Right lobe of liver (tissue), 4 donors: Measurements from ENCODE around the gene RUBCN.

Experiments
- CTCF ChIP-seq, 4 donors: fragments of 200-600 bp in 3 of 4; fragments of 450-650 bp in 1 of 4; IDR thresholded peaks; one replicate each; pipeline versions ENCODE4 v1.5.1 to v1.8.0; 2016 to 2022; ENCODE audit warnings: antibody characterized with exemption in 4 of 4, mild to moderate bottlenecking in 2 of 4
- POLR2A ChIP-seq: fragments of 450-650 bp; IDR thresholded peaks from one replicate; pipeline ENCODE4 v1.6.1; 2017; ENCODE audit warnings: antibody characterized with exemption, mild to moderate bottlenecking
- donor health status: DM: no; HTN: no; CAD: no.
- donor health status: DM: no; HTN: no; CAD: no.
- donor health status: DM: no; HTN: yes; CAD: no.

DNA sequence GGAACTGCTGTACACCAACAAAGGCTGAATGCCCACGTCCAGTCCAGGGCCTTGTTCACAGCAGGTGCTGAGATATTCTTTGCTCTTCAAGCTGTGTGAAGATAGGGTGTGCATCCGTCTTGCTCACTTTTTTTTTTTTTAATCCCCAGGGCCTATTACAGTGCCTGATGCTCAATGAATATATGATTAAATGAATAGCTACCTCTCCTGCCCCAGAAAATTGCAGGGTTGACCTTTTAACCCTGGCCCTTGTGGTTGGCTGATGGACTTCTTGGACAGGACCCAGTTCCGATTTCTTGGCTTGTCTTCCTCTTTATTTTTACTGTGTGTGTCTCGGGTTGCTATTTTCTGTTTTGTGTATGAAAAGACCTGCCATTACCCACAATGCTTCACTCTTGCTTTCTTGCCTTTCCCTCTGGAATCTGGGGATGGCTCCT lies 10.1 kb upstream of the RUBCN start:
- TF ChIP-seq POLR2A (no peak), CTCF (IDR thresholded peaks at IDR 0.05) (no peak)
